ENCODE data around the gene FBXL7. TPM values are rescaled to one million over a fixed set of nuclear protein-coding genes. Genes with fewer than 3 reads are reported as not detected.
"Not testable (repeated sequence)": the region's sequence is repeated elsewhere in the genome, so short reads cannot be mapped to it uniquely, and the experiment has no call there.

The FBXL7 gene
- total RNA-seq, 4 donors from 2014 or later, result 6.5 to 37.0 (median 19.7) TPM

- no peak for DNase-seq
- H3K36me3 ChIP-seq, result no peaks in the 10 kb centered on the region
- no peaks in the 10 kb centered on the region for H3K27me3 ChIP-seq
- TF ChIP-seq CTCF (IDR thresholded peaks at IDR 0.05) (no peak), POLR2A (IDR thresholded peaks at IDR 0.05) (no peak)
- no peaks in the 10 kb centered on the region for H3K9me3 ChIP-seq
- no peak overlapping the region for H3K4me3 ChIP-seq
- intact Hi-C loops (cut with DNase I; ENCODE audit: low total_unique reads), result no loop called here
- no peak overlapping the region for H3K27ac ChIP-seq
- no peaks in the 10 kb centered on the region for H3K4me1 ChIP-seq
Measured at GRCh38 chr5:15864536-15865215, 364.7 kb downstream of the FBXL7 start.

GRCh38 chr5:15872259-15872658, 372.3 kb downstream of the FBXL7 start:
- DNase-seq; H3K36me3 ChIP-seq; H3K27me3 ChIP-seq; H3K9me3 ChIP-seq; H3K27ac ChIP-seq; H3K4me1 ChIP-seq; intact Hi-C loops (cut with DNase I; ENCODE audit: low total_unique reads); H3K4me3 ChIP-seq: not testable (repeated sequence)

- intact Hi-C loops (cut with DNase I; ENCODE audit: low total_unique reads), result no loop called here
- Histone ChIP-seq H3K9me3 (no peaks in the 10 kb centered on the region), H3K36me3 (no peaks in the 10 kb centered on the region), H3K4me1 (no peaks in the 10 kb centered on the region), H3K4me3 (no peak overlapping the region), H3K27ac (no peak overlapping the region), H3K27me3 (no peaks in the 10 kb centered on the region)
- no peak for DNase-seq
- TF ChIP-seq CTCF (IDR thresholded peaks at IDR 0.05) (no peak), POLR2A (IDR thresholded peaks at IDR 0.05) (no peak)
Measured at GRCh38 chr5:15877914-15878313, 377.9 kb downstream of the FBXL7 start.

- Histone ChIP-seq H3K4me1 (no peaks in the 10 kb centered on the region), H3K27me3 (no peaks in the 10 kb centered on the region)
- intact Hi-C loops (cut with DNase I; ENCODE audit: low total_unique reads), result no loop called here
Measured at GRCh38 chr5:15880201-15880600, 380.2 kb downstream of the FBXL7 start.

GRCh38 chr5:15885156-15885555, 385.2 kb downstream of the FBXL7 start:
- H3K4me1 ChIP-seq, result no peaks in the 10 kb centered on the region
- TF ChIP-seq CTCF (IDR thresholded peaks at IDR 0.05), result no peak
- no peak for TF ChIP-seq POLR2A (IDR thresholded peaks at IDR 0.05)
- no peaks in the 10 kb centered on the region for H3K9me3 ChIP-seq
- no peaks in the 10 kb centered on the region for H3K27me3 ChIP-seq
- H3K4me3 ChIP-seq, result no peak overlapping the region
- H3K36me3 ChIP-seq, result no peaks in the 10 kb centered on the region
- no peak overlapping the region for H3K27ac ChIP-seq
- no peak for DNase-seq
- intact Hi-C loops (cut with DNase I; ENCODE audit: low total_unique reads), result no loop called here

More at GRCh38 chr5:15880201-15880600, 380.2 kb downstream of the FBXL7 start:
- no peak overlapping the region for H3K4me3 ChIP-seq
- no peak for DNase-seq
- TF ChIP-seq CTCF (IDR thresholded peaks at IDR 0.05), result no peak
- no peak for TF ChIP-seq POLR2A (IDR thresholded peaks at IDR 0.05)
- no peaks in the 10 kb centered on the region for H3K9me3 ChIP-seq
- H3K27ac ChIP-seq, result no peak overlapping the region
- no peaks in the 10 kb centered on the region for H3K36me3 ChIP-seq

- Histone ChIP-seq H3K4me1 (no peaks in the 10 kb centered on the region), H3K27me3 (no peaks in the 10 kb centered on the region), H3K36me3 (no peaks in the 10 kb centered on the region), H3K4me3 (no peak overlapping the region), H3K27ac (no peak overlapping the region), H3K9me3 (no peaks in the 10 kb centered on the region)
- intact Hi-C loops (cut with DNase I; ENCODE audit: low total_unique reads), result no loop called here
- TF ChIP-seq POLR2A (IDR thresholded peaks at IDR 0.05), result no peak
- no peak for TF ChIP-seq CTCF (IDR thresholded peaks at IDR 0.05)
- DNase-seq, result no peak
Measured at GRCh38 chr5:15886156-15886555, 386.2 kb downstream of the FBXL7 start.
